OCI-LY1 (cell line): ENCODE data around the gene ASPSCR1.

Experiments
- H2AFZ ChIP-seq: fragments of 200-600 bp; sonication (generic), shearing (Covaris generic); 2 replicates; pipeline ENCODE4 v1.6.0; 2014; ENCODE audit warnings: antibody characterized with exemption, mild to moderate bottlenecking, low read length
- H3F3A ChIP-seq: fragments of 200-600 bp; sonication (generic), shearing (Covaris generic); 2 replicates; pipeline ENCODE4 v1.6.0; 2014; ENCODE audit warnings: mild to moderate bottlenecking, antibody characterized with exemption, low read length, moderate library complexity; ENCODE audit not compliant: insufficient read depth
- H3K27ac ChIP-seq: fragments of 200-600 bp; sonication (generic); 2 replicates; pipeline ENCODE4 v1.5.1; 2014; ENCODE audit warnings: low read length, mixed run types, mild to moderate bottlenecking, low read depth; ENCODE audit not compliant: poor library complexity, severe bottlenecking
- H3K27me3 ChIP-seq: fragments of 200-600 bp; sonication (generic); 2 replicates; pipeline ENCODE4 v1.6.0; 2014; ENCODE audit warnings: antibody characterized with exemption, mild to moderate bottlenecking, low read length, moderate library complexity; ENCODE audit not compliant: insufficient read depth
- H3K36me3 ChIP-seq: fragments of 200-600 bp; sonication (generic); 2 replicates; pipeline ENCODE4 v1.6.1; 2014; ENCODE audit warnings: mild to moderate bottlenecking, antibody characterized with exemption, low read length, moderate library complexity, mixed read lengths; ENCODE audit not compliant: insufficient read depth
- H3K4me1 ChIP-seq: fragments of 200-600 bp; sonication (generic); 2 replicates; pipeline ENCODE4 v1.5.1; 2014; ENCODE audit warnings: mild to moderate bottlenecking, low read length, moderate library complexity; ENCODE audit not compliant: insufficient read depth, severe bottlenecking
- H3K4me2 ChIP-seq: fragments of 200-600 bp; sonication (generic), shearing (Covaris generic); 2 replicates; pipeline ENCODE4 v1.6.1; 2014; ENCODE audit warnings: low read length
- H3K4me3 ChIP-seq: fragments of 200-600 bp; sonication (generic); 2 replicates; pipeline ENCODE4 v1.5.1; 2014; ENCODE audit warnings: low read length, low read depth, mild to moderate bottlenecking, mixed read lengths; ENCODE audit not compliant: poor library complexity, severe bottlenecking
- H3K79me2 ChIP-seq: fragments of 200-600 bp; shearing (Covaris generic); 2 replicates; pipeline ENCODE4 v1.6.1; 2016; ENCODE audit warnings: mixed run types, low read length, mixed read lengths; ENCODE audit not compliant: insufficient read depth
- H3K9ac ChIP-seq: fragments of 200-600 bp; sonication (generic), shearing (Covaris generic); 2 replicates; pipeline ENCODE4 v1.6.1; 2014; ENCODE audit warnings: mild to moderate bottlenecking, low read length, mixed read lengths
- H3K9me2 ChIP-seq: fragments of 200-600 bp; sonication (generic), shearing (Covaris generic); 2 replicates; pipeline ENCODE4 v1.6.1; 2014; ENCODE audit warnings: low read depth, mild to moderate bottlenecking, low read length, mixed read lengths
- H3K9me3 ChIP-seq: fragments of 200-600 bp; shearing (Covaris generic); 2 replicates; pipeline ENCODE4 v1.6.1; 2014; ENCODE audit warnings: low read length, mixed read lengths
- H4K20me1 ChIP-seq: fragments of 200-600 bp; sonication (generic), shearing (Covaris generic); 2 replicates; pipeline ENCODE4 v1.6.0; 2016; ENCODE audit warnings: mild to moderate bottlenecking, low read length; ENCODE audit not compliant: insufficient read depth
- CTCF ChIP-seq: fragments of 200-600 bp; sonication (generic), shearing (Covaris generic); IDR thresholded peaks from 2 replicates; pipeline ENCODE4 v1.5.1; 2017; ENCODE audit warnings: mild to moderate bottlenecking, antibody characterized with exemption, low read length, moderate library complexity, mixed read lengths
- EZH2 ChIP-seq: fragments of 200-600 bp; sonication (generic), shearing (Covaris generic); IDR thresholded peaks from 2 replicates; pipeline ENCODE4 v1.8.0; 2017; ENCODE audit warnings: borderline replicate concordance, mixed run types, mild to moderate bottlenecking, antibody characterized with exemption, low read length, moderate library complexity, mixed read lengths

The ASPSCR1 gene

DNA sequence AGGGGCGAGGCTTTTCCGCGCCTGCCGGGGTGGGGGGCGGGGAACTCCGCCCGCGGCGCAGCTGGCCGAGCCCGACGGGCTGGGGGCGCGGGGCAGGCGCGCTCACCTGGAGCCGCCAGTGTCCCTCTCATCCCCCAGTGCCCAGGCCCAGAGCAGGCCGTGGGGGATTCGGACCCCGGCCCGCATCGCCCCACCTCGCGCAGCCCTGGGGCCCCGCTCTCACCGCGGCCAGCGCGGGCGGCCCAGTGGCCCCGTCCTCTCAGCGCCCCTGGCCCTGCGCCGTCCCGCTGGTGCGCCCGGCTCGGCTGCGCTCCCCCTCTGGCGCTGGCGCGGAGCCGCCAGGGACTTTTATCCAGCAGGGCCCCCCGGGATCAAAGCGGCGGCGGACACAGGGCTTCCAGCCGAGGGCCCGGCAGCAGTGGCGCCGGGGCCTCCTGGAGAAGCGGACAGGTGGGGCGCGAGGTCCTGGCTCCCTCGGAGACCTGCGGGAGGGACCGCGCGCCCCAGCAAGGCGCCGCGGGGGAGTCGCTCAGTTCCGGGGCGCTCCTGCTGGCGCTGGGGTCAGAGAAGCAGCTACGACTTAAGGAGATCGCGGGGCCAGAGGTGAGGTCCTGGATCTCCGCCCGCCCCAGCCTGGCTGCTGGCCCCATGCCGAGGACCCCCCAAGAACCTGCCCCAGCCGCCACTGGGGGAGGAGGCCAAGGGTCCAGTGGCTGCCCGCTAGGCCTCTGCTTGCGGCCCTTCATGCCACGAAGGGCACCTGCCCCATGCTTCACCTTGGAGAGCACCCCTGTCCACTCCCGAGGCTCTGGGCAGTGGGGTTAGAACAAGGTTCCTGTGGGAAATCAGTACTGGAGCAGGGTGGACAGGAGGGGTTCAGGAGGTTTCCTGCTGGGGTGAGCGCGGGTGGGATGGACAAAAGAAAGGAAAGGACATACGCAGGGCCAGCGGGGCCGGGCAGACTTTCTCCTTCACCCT is 15.6 kb upstream of the ASPSCR1 start:
- no peak overlapping the region for H3K4me2 ChIP-seq

DNA sequence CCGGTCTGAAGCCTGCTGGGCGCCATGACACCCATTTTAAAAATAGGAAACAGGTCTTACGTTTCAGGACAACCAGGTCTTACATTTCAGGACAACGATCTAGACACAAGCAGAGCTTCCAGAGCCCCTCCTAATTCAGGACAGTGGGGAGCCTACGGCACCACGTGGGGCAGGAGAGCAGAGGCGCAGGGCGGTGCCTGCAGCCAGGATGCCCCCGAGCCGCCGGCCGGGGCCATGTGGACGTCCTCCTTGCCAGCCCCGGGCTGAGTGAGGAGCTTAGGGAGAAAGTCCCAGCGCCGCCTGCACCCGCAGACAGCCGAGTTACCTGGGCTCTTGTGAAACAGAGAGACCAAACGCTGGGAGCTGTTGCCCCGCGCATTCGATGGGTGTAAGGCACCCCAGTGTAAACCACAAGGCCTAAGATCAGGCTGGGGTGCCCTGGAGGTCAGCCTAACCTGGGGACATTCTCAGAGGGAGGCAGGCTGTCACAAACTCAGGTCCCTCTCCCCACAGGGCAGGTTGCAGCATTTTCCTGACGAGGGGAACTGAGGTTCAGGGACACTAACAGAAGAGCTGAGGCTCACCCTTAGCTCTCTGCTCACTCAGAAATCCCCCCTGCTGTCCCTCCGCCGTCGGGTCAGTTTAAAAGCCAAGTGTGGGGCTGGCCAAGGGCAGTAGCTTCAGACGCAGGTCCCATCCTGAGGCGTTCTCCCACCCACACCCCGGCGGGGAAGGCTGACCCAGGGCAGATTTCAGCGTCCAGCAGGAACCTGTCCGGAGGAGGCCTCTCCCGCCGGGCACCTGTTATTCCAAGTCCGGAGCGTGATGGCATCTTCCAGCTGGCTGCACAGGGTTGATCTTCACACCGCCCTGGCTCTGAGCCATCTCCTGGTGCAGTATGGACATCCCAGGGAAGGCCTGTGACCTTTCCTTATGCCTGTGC is 14.7 kb upstream of the ASPSCR1 start:
- peaks cover 23% of the 10 kb centered on the region; the same call in 1 of the 2 replicates for H3K27me3 ChIP-seq

More for the DNA sequence above, 15.6 kb upstream of the ASPSCR1 start:
- Histone ChIP-seq H3K4me3 (no peak overlapping the region), H3K27me3 (peaks cover 25% of the 10 kb centered on the region; the same call in 1 of the 2 replicates), H3K4me1 (peaks cover 10% of the 10 kb centered on the region), H3K9me2 (no peaks in the 10 kb centered on the region), H3K36me3 (no peaks in the 10 kb centered on the region), H2AFZ (no peak overlapping the region), H3K9me3 (no peaks in the 10 kb centered on the region), H3K27ac (no peak overlapping the region), H3F3A (no peaks in the 10 kb centered on the region), H3K79me2 (no peaks in the 10 kb centered on the region), H4K20me1 (no peaks in the 10 kb centered on the region), H3K9ac (no peak overlapping the region)
- TF ChIP-seq EZH2 (no peak), CTCF (no peak)

More for the DNA sequence above, 14.7 kb upstream of the ASPSCR1 start:
- Histone ChIP-seq H3K36me3 (no peaks in the 10 kb centered on the region), H2AFZ (no peak overlapping the region), H3F3A (no peaks in the 10 kb centered on the region), H4K20me1 (no peaks in the 10 kb centered on the region), H3K9ac (no peak overlapping the region), H3K4me3 (no peak overlapping the region), H3K27ac (no peak overlapping the region), H3K4me2 (no peak overlapping the region), H3K9me3 (no peaks in the 10 kb centered on the region), H3K79me2 (no peaks in the 10 kb centered on the region), H3K4me1 (peaks cover 20% of the 10 kb centered on the region), H3K9me2 (no peaks in the 10 kb centered on the region)
- no peak for TF ChIP-seq EZH2
- no peak for TF ChIP-seq CTCF
